Superior temporal gyrus (tissue), 1 donor: ENCODE data around the gene DCUN1D1.

ENCODE experiments used
- DNase-seq: peaks from one replicate; pipeline ENCODE4 v3.0.0-alpha.2; 2016; ENCODE audit errors: extremely low spot score

Gene DCUN1D1

GRCh38 chr3:182936239-182936917 lies 44.0 kb downstream of the DCUN1D1 start:
- DNase-seq: no peak

GRCh38 chr3:182935803-182936202 lies 44.5 kb downstream of the DCUN1D1 start:
- no peak for DNase-seq

GRCh38 chr3:182925944-182926337 lies 54.4 kb downstream of the DCUN1D1 start:
- DNase-seq: no peak

- DNase-seq: no peak
Measured at GRCh38 chr3:182925330-182925943, 54.9 kb downstream of the DCUN1D1 start.

GRCh38 chr3:182921665-182922355 lies 58.5 kb downstream of the DCUN1D1 start:
- DNase-seq: no peak

- no peak for DNase-seq
Measured at GRCh38 chr3:182920515-182921084, 59.7 kb downstream of the DCUN1D1 start.

GRCh38 chr3:182919866-182920357 lies 60.4 kb downstream of the DCUN1D1 start:
- DNase-seq: no peak

- DNase-seq: no peak
Measured at GRCh38 chr3:182917134-182917533, 63.2 kb downstream of the DCUN1D1 start.

- no peak for DNase-seq
Measured at GRCh38 chr3:182914341-182914740, 66.0 kb downstream of the DCUN1D1 start.

GRCh38 chr3:182913889-182914288 lies 66.4 kb downstream of the DCUN1D1 start:
- DNase-seq: no peak

- DNase-seq: peak; percentile 88
Measured at GRCh38 chr3:182912474-182912873, 67.9 kb downstream of the DCUN1D1 start.

GRCh38 chr3:182911782-182912111 lies 68.6 kb downstream of the DCUN1D1 start:
- DNase-seq: no peak

GRCh38 chr3:182910936-182911781 lies 69.2 kb downstream of the DCUN1D1 start:
- no peak for DNase-seq

GRCh38 chr3:182909318-182910040 lies 70.9 kb downstream of the DCUN1D1 start:
- no peak for DNase-seq

- DNase-seq: no peak
Measured at GRCh38 chr3:182908471-182908870, 71.9 kb downstream of the DCUN1D1 start.

GRCh38 chr3:182906036-182906435 lies 74.3 kb downstream of the DCUN1D1 start:
- no peak for DNase-seq

GRCh38 chr3:182905623-182906022 lies 74.7 kb downstream of the DCUN1D1 start:
- no peak for DNase-seq

GRCh38 chr3:182904164-182904563 lies 76.2 kb downstream of the DCUN1D1 start:
- DNase-seq: no peak

GRCh38 chr3:182902236-182902635 lies 78.1 kb downstream of the DCUN1D1 start:
- peak; percentile 69 for DNase-seq

- DNase-seq: no peak
Measured at GRCh38 chr3:182896553-182896952, 83.8 kb downstream of the DCUN1D1 start.

GRCh38 chr3:182895513-182896112 lies 84.7 kb downstream of the DCUN1D1 start:
- DNase-seq: no peak
